Neural cell (in vitro differentiated cells): ENCODE data around the gene MANEA. TPM values are rescaled to one million over a fixed set of nuclear protein-coding genes. Genes with fewer than 3 reads are reported as not detected.

Experiments used
- H2AFZ ChIP-seq: fragments of 200-600, 300-800 bp; sonication (generic), shearing (Covaris generic); 2 replicates; pipeline ENCODE4 v1.6.0; 2014; ENCODE audit warnings: low read depth, mild to moderate bottlenecking, antibody characterized with exemption, low read length, moderate library complexity
- H3F3A ChIP-seq: fragments of 200-600 bp; shearing (Covaris generic); 2 replicates; pipeline ENCODE4 v1.6.1; 2016; ENCODE audit warnings: mild to moderate bottlenecking, moderate library complexity, mixed read lengths, antibody characterized with exemption, low read length; ENCODE audit not compliant: insufficient read depth, poor library complexity, severe bottlenecking
- H3K27ac ChIP-seq: fragments of 200-600, 300-800 bp; sonication (generic), shearing (Covaris generic); 2 replicates; pipeline ENCODE4 v1.5.1; 2014; ENCODE audit warnings: mild to moderate bottlenecking, low read length, moderate library complexity
- H3K27me3 ChIP-seq: fragments of 300-800, 200-600 bp; sonication (generic), shearing (Covaris generic); 2 replicates; pipeline ENCODE4 v1.6.0; 2014; ENCODE audit warnings: mild to moderate bottlenecking, low read depth, low read length, moderate library complexity; ENCODE audit not compliant: insufficient read depth
- H3K36me3 ChIP-seq: fragments of 300-800, 200-600 bp; sonication (generic), shearing (Covaris generic); 2 replicates; pipeline ENCODE4 v1.5.1; 2014; ENCODE audit warnings: mild to moderate bottlenecking, antibody characterized with exemption, low read length, moderate library complexity; ENCODE audit not compliant: insufficient read depth
- H3K4me2 ChIP-seq: fragments of 300-800, 200-600 bp; sonication (generic), shearing (Covaris generic); 2 replicates; pipeline ENCODE4 v1.6.0; 2014; ENCODE audit warnings: mild to moderate bottlenecking, low read length
- H3K4me3 ChIP-seq: fragments of 300-800, 200-600 bp; sonication (generic), shearing (Covaris generic); 2 replicates; pipeline ENCODE4 v1.5.1; 2014; ENCODE audit warnings: mild to moderate bottlenecking, low read length, moderate library complexity
- H3K79me2 ChIP-seq: fragments of 200-600 bp; shearing (Covaris generic); replicated peaks from 2 replicates; pipeline ENCODE4 v1.6.0; 2014; ENCODE audit warnings: mild to moderate bottlenecking, low read length, moderate library complexity; ENCODE audit not compliant: insufficient read depth
- H3K9ac ChIP-seq: fragments of 300-800, 200-600 bp; sonication (generic), shearing (Covaris generic); 2 replicates; pipeline ENCODE4 v1.6.1; 2016; ENCODE audit warnings: mild to moderate bottlenecking, low read length, mixed read lengths
- H3K9me2 ChIP-seq: fragments of 200-600 bp; shearing (Covaris generic); 2 replicates; pipeline ENCODE4 v1.6.1; 2016; ENCODE audit warnings: mild to moderate bottlenecking, low read length, mixed read lengths; ENCODE audit not compliant: insufficient read depth
- H3K9me3 ChIP-seq: fragments of 200-600, 300-800 bp; sonication (generic), shearing (Covaris generic); 2 replicates; pipeline ENCODE4 v1.6.1; 2016; ENCODE audit warnings: mild to moderate bottlenecking, mixed run types, low read length, moderate library complexity, mixed read lengths
- H4K20me1 ChIP-seq: fragments of 200-600 bp; shearing (Covaris generic); 2 replicates; pipeline ENCODE4 v1.6.1; 2016; ENCODE audit warnings: mild to moderate bottlenecking, mixed run types; ENCODE audit not compliant: insufficient read depth
- EP300 ChIP-seq: fragments of 450-650 bp; conservative IDR thresholded peaks from 2 replicates; pipeline ENCODE4 v1.6.1; 2014; ENCODE audit warnings: antibody characterized with exemption, mild to moderate bottlenecking, moderate library complexity; ENCODE audit not compliant: poor library complexity, severe bottlenecking
- EZH2 ChIP-seq: fragments of 200-600, 300-800 bp; shearing (Covaris generic), sonication (generic); IDR thresholded peaks from 2 replicates; pipeline ENCODE4 v1.6.1; 2014; ENCODE audit warnings: antibody characterized with exemption, low read length, borderline replicate concordance, mild to moderate bottlenecking; ENCODE audit not compliant: insufficient read depth, poor library complexity, severe bottlenecking
- MXI1 ChIP-seq: fragments of 450-650 bp; conservative IDR thresholded peaks from 2 replicates; pipeline ENCODE4 v1.6.1; 2014; ENCODE audit warnings: antibody characterized with exemption, mild to moderate bottlenecking; ENCODE audit not compliant: poor library complexity, severe bottlenecking
- RAD21 ChIP-seq: fragments of 450-650 bp; conservative IDR thresholded peaks from 2 replicates; pipeline ENCODE4 v1.6.1; 2014; ENCODE audit warnings: antibody characterized with exemption, mild to moderate bottlenecking, moderate library complexity
- TAF1 ChIP-seq: IDR thresholded peaks from 2 replicates; pipeline ENCODE4 v1.6.1; 2012; ENCODE audit warnings: low read depth
- polyA plus RNA-seq: library from polyadenylated mRNA; depleted of rRNA; stranded (reverse); fragments of >200 nt; gene quantifications from 2 replicates; pipeline ENCODE4 v1.2.3, GENCODE V29; 2014
- TF ChIP-seq, protein P1 (sequence below): IDR thresholded peaks from 2 replicates; pipeline ENCODE4 v1.6.1; 2012; ENCODE audit warnings: borderline replicate concordance

Gene MANEA
- polyA plus RNA-seq, 1 donor from 2014 or later, result 7.9 TPM

DNA sequence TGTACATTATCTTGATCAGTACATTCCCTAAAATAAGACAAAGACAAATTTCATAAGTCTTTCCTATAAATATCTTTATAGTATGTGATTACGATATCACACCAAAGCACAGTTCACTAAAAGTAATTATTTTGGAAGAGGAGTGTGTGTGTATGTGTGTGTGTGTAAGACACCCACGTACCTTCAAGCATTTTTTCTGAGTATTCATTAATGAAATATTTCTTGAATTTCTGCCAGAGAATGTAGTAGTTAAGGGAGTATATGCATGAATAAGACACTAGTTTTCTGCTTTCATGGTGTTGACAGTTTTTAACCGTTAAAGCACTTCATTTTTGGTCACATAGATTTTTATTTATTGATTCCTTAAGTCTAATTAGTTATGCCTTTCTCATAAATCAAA lies 36.8 kb downstream of the MANEA start:
- Histone ChIP-seq H3K36me3 (no peaks in the 10 kb centered on the region), H3K79me2 (no peaks in the 10 kb centered on the region), H3F3A (no peaks in the 10 kb centered on the region), H3K9me2 (no peaks in the 10 kb centered on the region), H3K4me3 (no peak overlapping the region), H4K20me1 (no peaks in the 10 kb centered on the region), H3K27ac (no peak overlapping the region), H3K9me3 (no peaks in the 10 kb centered on the region), H3K9ac (no peak overlapping the region), H3K27me3 (no peaks in the 10 kb centered on the region), H3K4me2 (no peak overlapping the region), H2AFZ (no peak overlapping the region)
- TF ChIP-seq EZH2, result no peak
- no peak for TF ChIP-seq EP300

DNA sequence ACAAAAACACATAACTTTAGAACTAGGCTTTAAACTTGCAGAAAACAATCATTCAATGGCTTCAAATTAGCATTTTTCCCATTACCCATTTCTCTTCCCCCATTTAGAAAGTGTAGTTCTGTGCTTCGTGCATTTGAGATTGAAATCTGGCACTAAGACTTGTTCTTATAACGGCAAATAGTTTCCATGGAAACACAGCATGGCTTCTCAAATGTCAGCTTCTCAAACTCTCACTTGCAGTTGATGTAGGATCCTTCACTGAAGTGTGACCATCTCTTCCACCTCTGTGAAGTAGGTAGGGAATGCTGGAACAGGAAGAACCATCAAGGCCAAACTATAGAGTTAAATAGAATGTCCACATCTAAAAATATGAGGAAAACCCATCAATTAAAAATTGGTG lies 52.2 kb downstream of the MANEA start:
- H3K36me3 ChIP-seq, result no peaks in the 10 kb centered on the region
- TF ChIP-seq MXI1 (peak; percentile 7), EP300 (peak; percentile 41), RAD21 (no peak)

DNA sequence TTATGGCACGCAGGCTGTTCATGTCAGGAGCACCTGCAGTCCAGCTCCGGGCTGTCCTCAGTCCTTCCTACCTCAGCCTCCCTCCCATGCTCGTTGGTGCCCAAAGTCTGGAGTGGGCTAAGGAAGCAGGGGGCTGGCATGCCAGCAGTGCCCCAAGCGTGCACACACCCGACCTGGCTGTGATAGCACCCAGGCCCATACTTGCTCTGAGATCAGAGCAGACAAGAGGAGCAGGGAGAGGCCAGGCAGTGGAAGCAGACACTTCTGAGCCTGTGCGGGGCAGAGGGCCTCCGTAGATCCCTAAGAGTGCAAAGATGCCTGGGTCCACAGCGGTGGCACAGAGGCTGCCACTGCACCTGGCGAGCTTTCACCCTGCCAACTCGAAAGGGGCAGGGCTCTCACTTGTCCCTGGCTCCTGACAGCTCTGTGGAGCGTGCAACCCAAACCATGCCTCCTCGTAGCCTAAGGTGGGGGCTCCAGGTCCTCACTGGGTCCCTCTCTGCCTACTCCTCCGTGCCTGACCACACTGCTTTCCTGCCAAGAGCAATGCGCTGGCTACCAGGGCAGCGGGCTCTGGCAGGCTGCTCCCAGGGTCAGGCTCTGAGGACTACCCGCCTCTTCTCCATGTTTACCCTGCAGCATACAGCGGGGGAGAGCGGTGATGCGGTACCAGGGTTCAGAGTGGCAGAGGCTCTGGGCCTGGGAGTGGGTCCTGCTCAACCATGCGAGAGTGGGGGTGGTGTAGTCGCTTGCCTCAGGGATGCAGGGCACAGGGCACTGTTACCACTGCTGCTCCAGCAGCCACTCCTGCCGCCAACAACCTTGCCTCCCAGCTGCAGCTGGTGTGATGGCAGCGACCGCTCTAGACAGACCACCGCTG lies 59.5 kb downstream of the MANEA start:
- no peaks in the 10 kb centered on the region for H3K9me2 ChIP-seq
- no peaks in the 10 kb centered on the region for H4K20me1 ChIP-seq
- no peaks in the 10 kb centered on the region for H3F3A ChIP-seq
- no peak overlapping the region for H3K4me2 ChIP-seq
- no peak overlapping the region for H3K9ac ChIP-seq
- no peaks in the 10 kb centered on the region for H3K27me3 ChIP-seq
- no peak for TF ChIP-seq TAF1
- TF ChIP-seq, protein P1, sequence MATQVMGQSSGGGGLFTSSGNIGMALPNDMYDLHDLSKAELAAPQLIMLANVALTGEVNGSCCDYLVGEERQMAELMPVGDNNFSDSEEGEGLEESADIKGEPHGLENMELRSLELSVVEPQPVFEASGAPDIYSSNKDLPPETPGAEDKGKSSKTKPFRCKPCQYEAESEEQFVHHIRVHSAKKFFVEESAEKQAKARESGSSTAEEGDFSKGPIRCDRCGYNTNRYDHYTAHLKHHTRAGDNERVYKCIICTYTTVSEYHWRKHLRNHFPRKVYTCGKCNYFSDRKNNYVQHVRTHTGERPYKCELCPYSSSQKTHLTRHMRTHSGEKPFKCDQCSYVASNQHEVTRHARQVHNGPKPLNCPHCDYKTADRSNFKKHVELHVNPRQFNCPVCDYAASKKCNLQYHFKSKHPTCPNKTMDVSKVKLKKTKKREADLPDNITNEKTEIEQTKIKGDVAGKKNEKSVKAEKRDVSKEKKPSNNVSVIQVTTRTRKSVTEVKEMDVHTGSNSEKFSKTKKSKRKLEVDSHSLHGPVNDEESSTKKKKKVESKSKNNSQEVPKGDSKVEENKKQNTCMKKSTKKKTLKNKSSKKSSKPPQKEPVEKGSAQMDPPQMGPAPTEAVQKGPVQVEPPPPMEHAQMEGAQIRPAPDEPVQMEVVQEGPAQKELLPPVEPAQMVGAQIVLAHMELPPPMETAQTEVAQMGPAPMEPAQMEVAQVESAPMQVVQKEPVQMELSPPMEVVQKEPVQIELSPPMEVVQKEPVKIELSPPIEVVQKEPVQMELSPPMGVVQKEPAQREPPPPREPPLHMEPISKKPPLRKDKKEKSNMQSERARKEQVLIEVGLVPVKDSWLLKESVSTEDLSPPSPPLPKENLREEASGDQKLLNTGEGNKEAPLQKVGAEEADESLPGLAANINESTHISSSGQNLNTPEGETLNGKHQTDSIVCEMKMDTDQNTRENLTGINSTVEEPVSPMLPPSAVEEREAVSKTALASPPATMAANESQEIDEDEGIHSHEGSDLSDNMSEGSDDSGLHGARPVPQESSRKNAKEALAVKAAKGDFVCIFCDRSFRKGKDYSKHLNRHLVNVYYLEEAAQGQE, result no peak
- no peak overlapping the region for H3K27ac ChIP-seq
- no peak overlapping the region for H2AFZ ChIP-seq
- no peak overlapping the region for H3K4me3 ChIP-seq
- no peaks in the 10 kb centered on the region for H3K36me3 ChIP-seq
- H3K9me3 ChIP-seq, result no peaks in the 10 kb centered on the region
- no peaks in the 10 kb centered on the region for H3K79me2 ChIP-seq

More for the DNA sequence above, 52.2 kb downstream of the MANEA start:
- H3K9me3 ChIP-seq, result no peaks in the 10 kb centered on the region
- no peaks in the 10 kb centered on the region for H4K20me1 ChIP-seq
- H3K27me3 ChIP-seq, result no peaks in the 10 kb centered on the region
- H3K4me2 ChIP-seq, result no peak overlapping the region
- H3K79me2 ChIP-seq, result no peaks in the 10 kb centered on the region
- peak overlapping the region; percentile 18 for H3K27ac ChIP-seq
- H3F3A ChIP-seq, result no peaks in the 10 kb centered on the region
- no peaks in the 10 kb centered on the region for H3K9me2 ChIP-seq
- no peak overlapping the region for H3K4me3 ChIP-seq
- no peak overlapping the region for H3K9ac ChIP-seq
- H2AFZ ChIP-seq, result no peak overlapping the region
